K562 (cell line): ENCODE measurements around the gene HTR6. TPM values are rescaled to one million over a fixed set of nuclear protein-coding genes. Genes with fewer than 3 reads are reported as not detected.

ENCODE experiments used
- ATAC-seq: fragments of 200-7000 bp; cut with Tn5 transposase; 3 replicates; pipeline ENCODE4 v1.9.1; 2020; ENCODE audit warnings: moderate library complexity
- BruUV-seq: library from RNA; stranded (reverse); fragments of 400-500 nt; replicated peaks from 2 replicates; lab custom pipeline; 2021; lab: Mats Ljungman, UMichigan
- CTCF ChIA-PET: fragments of 300-600 bp; formaldehyde crosslinking; extraction: SDS; loops from one replicate; lab custom pipeline; 2021; ENCODE audit warnings: low intra/inter-chr PET ratio; lab: Yijun Ruan, JAX
- POLR2A ChIA-PET: fragments of 300-600, 350-650 bp; sonication (Branson Sonifier 250); formaldehyde crosslinking; extraction: SDS; loops from one replicate; lab custom pipeline; 2021; ENCODE audit warnings: antibody characterized with exemption, inconsistent platforms; lab: Yijun Ruan, JAX
- DNase-seq, 4 experiments: peaks; one replicate each; pipeline versions ENCODE4 v3.0.0 to v3.0.0-alpha.2; 2011 to 2018; ENCODE audit warnings: low spot score in 3 of 4, mixed read lengths in 3 of 4; ENCODE audit errors: extremely low read depth in 1 of 4
- FAIRE-seq: peaks from 2 replicates; lab custom pipeline; 2011; peaks lifted over from hg19 to GRCh38; lab: Jason Lieb, UNC
- H2AFZ ChIP-seq: 2 replicates; pipeline ENCODE4 v1.6.0; 2011; ENCODE audit warnings: low read depth, low read length, control low read depth, inconsistent platforms
- H3K27ac ChIP-seq: fragments of 200-600 bp; 3 replicates; pipeline ENCODE4 v1.8.0; 2011; ENCODE audit warnings: low read depth, mild to moderate bottlenecking, control low read depth, inconsistent platforms, low read length, moderate library complexity, mixed read lengths; ENCODE audit errors: extremely low read depth
- H3K27me3 ChIP-seq, 2 experiments: fragments of 300-600 bp in 1 of 2; 2 replicates in 1 of 2; 3 replicates in 1 of 2; pipeline versions ENCODE4 v1.6.0 to v1.8.0; 2011; ENCODE audit warnings: inconsistent platforms in 2 of 2, low read length in 2 of 2, mild to moderate bottlenecking in 1 of 2, mixed read lengths in 1 of 2, moderate library complexity in 1 of 2; ENCODE audit not compliant: control insufficient read depth in 2 of 2, insufficient read depth in 2 of 2
- H3K36me3 ChIP-seq: fragments of 300-600 bp; 3 replicates; pipeline ENCODE4 v1.8.0; 2011; ENCODE audit warnings: mild to moderate bottlenecking, low read length, inconsistent platforms; ENCODE audit not compliant: control insufficient read depth, insufficient read depth
- H3K4me1 ChIP-seq, 2 experiments: fragments of 200-600 bp in 1 of 2; replicated peaks in 1 of 2; 2 replicates in 1 of 2; 3 replicates in 1 of 2; pipeline versions ENCODE4 v1.5.1 to v1.8.0; 2011; ENCODE audit warnings: inconsistent platforms in 2 of 2, low read length in 2 of 2, mild to moderate bottlenecking in 1 of 2, mixed read lengths in 1 of 2, moderate library complexity in 1 of 2; ENCODE audit not compliant: control insufficient read depth in 2 of 2, insufficient read depth in 2 of 2
- H3K4me2 ChIP-seq: 2 replicates; pipeline ENCODE4 v1.6.1; 2011; ENCODE audit warnings: low read length, control low read depth, inconsistent platforms, mixed read lengths; ENCODE audit not compliant: insufficient read depth
- H3K4me3 ChIP-seq: fragments of 200-600 bp; sonication (generic), shearing (Covaris generic); 2 replicates; pipeline ENCODE4 v1.5.1; 2016; ENCODE audit warnings: control low read depth, inconsistent platforms
- H3K79me2 ChIP-seq: fragments of 200-600 bp; 3 replicates; pipeline ENCODE4 v1.8.0; 2011; ENCODE audit warnings: low read length, inconsistent platforms; ENCODE audit not compliant: control insufficient read depth, insufficient read depth
- H3K9ac ChIP-seq, 2 experiments: 2 replicates each; pipeline versions ENCODE4 v1.6.0 to v1.6.1; 2011; ENCODE audit warnings: low read depth in 2 of 2, low read length in 2 of 2, control low read depth in 1 of 2, inconsistent platforms in 1 of 2, mild to moderate bottlenecking in 1 of 2, mixed read lengths in 1 of 2; ENCODE audit not compliant: insufficient read depth in 1 of 2
- H3K9me1 ChIP-seq: one replicate; pipeline ENCODE4 v1.6.0; 2011; ENCODE audit warnings: inconsistent platforms, mild to moderate bottlenecking, low read length, moderate library complexity; ENCODE audit not compliant: control insufficient read depth, insufficient read depth
- H3K9me3 ChIP-seq: replicated peaks from 2 replicates; pipeline ENCODE4 v1.5.1; 2011; ENCODE audit warnings: low read depth, low read length, inconsistent platforms; ENCODE audit not compliant: control insufficient read depth, insufficient read depth
- H4K20me1 ChIP-seq: replicated peaks from 2 replicates; pipeline ENCODE4 v1.6.1; 2011; ENCODE audit warnings: low read length, inconsistent platforms, mixed read lengths; ENCODE audit not compliant: control insufficient read depth, insufficient read depth
- CHD1 ChIP-seq: fragments of 200-600 bp; sonication (generic); IDR thresholded peaks from one replicate; pipeline ENCODE4 v1.6.1; 2012; ENCODE audit warnings: mild to moderate bottlenecking, moderate library complexity, low read length, inconsistent platforms
- HIVEP1 ChIP-seq: fragments of 250-450 bp; sonication (Bioruptor Pico); IDR thresholded peaks from 2 replicates; pipeline ENCODE4 v1.4.0; 2020; ENCODE audit warnings: mild to moderate bottlenecking
- MAFG ChIP-seq: fragments of 450-650 bp; conservative IDR thresholded peaks from 2 replicates; pipeline ENCODE4 v1.6.1; 2016; ENCODE audit warnings: missing genetic modification characterization, missing compliant biosample characterization
- MEF2A ChIP-seq: IDR thresholded peaks from 2 replicates; pipeline ENCODE4 v1.6.1; 2011; ENCODE audit warnings: low read depth, mild to moderate bottlenecking, low read length, moderate library complexity; ENCODE audit not compliant: control insufficient read depth
- MTA3 ChIP-seq: fragments of 450-650 bp; formaldehyde crosslinking; IDR thresholded peaks from 2 replicates; pipeline ENCODE4 v1.6.1; 2017; ENCODE audit warnings: mild to moderate bottlenecking, borderline replicate concordance
- NCOA4 ChIP-seq: fragments of 450-650 bp; IDR thresholded peaks from 2 replicates; pipeline ENCODE4 v1.6.1; 2018; ENCODE audit warnings: mild to moderate bottlenecking; ENCODE audit not compliant: partially characterized antibody
- POLR3G ChIP-seq: IDR thresholded peaks from 2 replicates; pipeline ENCODE4 v1.6.1; 2011; ENCODE audit not compliant: insufficient read length, insufficient replicate concordance; ENCODE audit errors: extremely low read depth
- POU5F1 ChIP-seq: fragments of 150-350 bp; IDR thresholded peaks from 2 replicates; pipeline ENCODE4 v1.6.1; 2014; ENCODE audit warnings: borderline replicate concordance, low read length, low read depth, mild to moderate bottlenecking; ENCODE audit not compliant: partially characterized antibody
- RCOR1 ChIP-seq, 2 experiments: IDR thresholded peaks; 2 replicates each; pipeline ENCODE4 v1.6.1; 2012; ENCODE audit warnings: low read depth in 2 of 2, low read length in 2 of 2, borderline replicate concordance in 1 of 2, improper control_type of control experiment in 1 of 2
- SMARCA4 ChIP-seq: fragments of 450-650 bp; IDR thresholded peaks from 2 replicates; pipeline ENCODE4 v1.6.1; 2016
- SNRNP70 ChIP-seq: fragments of 200-400 bp; formaldehyde crosslinking; optimal IDR thresholded peaks from 2 replicates; pipeline ENCODE3; 2017; ENCODE audit warnings: low read depth, low read length
- SREBF1 ChIP-seq: fragments of 150-350 bp; IDR thresholded peaks from 2 replicates; pipeline ENCODE4 v1.6.1; 2014; ENCODE audit warnings: antibody characterized with exemption, low read depth, low read length, borderline replicate concordance
- TFE3 ChIP-seq: fragments of 450-650 bp; formaldehyde crosslinking; IDR thresholded peaks from 2 replicates; pipeline ENCODE4 v1.4.0; 2020; ENCODE audit warnings: mild to moderate bottlenecking, mixed read lengths
- U2AF2 ChIP-seq: fragments of 200-400 bp; formaldehyde crosslinking; optimal IDR thresholded peaks from 2 replicates; pipeline ENCODE3; 2017; ENCODE audit warnings: low read depth, mild to moderate bottlenecking, low read length
- USF1 ChIP-seq: sonication (generic); formaldehyde crosslinking; IDR thresholded peaks from 2 replicates; pipeline ENCODE4 v1.9.0; 2022; ENCODE audit warnings: mild to moderate bottlenecking, missing genetic modification reagents
- ZBTB2 ChIP-seq: fragments of 450-650 bp; IDR thresholded peaks from 2 replicates; pipeline ENCODE4 v1.6.1; 2016; ENCODE audit warnings: antibody characterized with exemption
- ZBTB8A ChIP-seq: fragments of 450-650 bp; IDR thresholded peaks from 2 replicates; pipeline ENCODE4 v1.6.1; 2018; ENCODE audit warnings: mild to moderate bottlenecking, moderate library complexity; ENCODE audit not compliant: partially characterized antibody
- ZNF282 ChIP-seq: sonication (generic); formaldehyde crosslinking; IDR thresholded peaks from 2 replicates; pipeline ENCODE4 v1.8.1; 2023; ENCODE audit warnings: missing genetic modification reagents
- ZNF75A ChIP-seq: fragments of 450-650 bp; formaldehyde crosslinking; IDR thresholded peaks from 2 replicates; pipeline ENCODE4 v1.4.0; 2020; ENCODE audit warnings: mild to moderate bottlenecking
- ZSCAN32 ChIP-seq: fragments of 450-650 bp; formaldehyde crosslinking; IDR thresholded peaks from 2 replicates; pipeline ENCODE4 v1.4.0; 2020; ENCODE audit warnings: mild to moderate bottlenecking, moderate library complexity
- WGBS: fragments of 100-300 bp; shearing (Covaris generic); methylation state at CpG from one replicate; pipeline ENCODE4 v1.1.6; 2016; ENCODE audit warnings: low coverage, mixed read lengths; ENCODE audit not compliant: insufficient coverage; ENCODE audit errors: missing lambda C conversion rate; 5-methylcytosine and 5-hydroxymethylcytosine counted together
- in situ Hi-C: fragments of 300-500 bp; cut with MboI; formaldehyde crosslinking; loops from 4 replicates; pipeline ENCODE4 v1.15.0; 2018; ENCODE audit warnings: inconsistent platforms, mixed read lengths
- intact Hi-C: fragments of 100-400 bp; cut with micrococcal nuclease; formaldehyde crosslinking; loops from 2 replicates; pipeline ENCODE4 v1.14.2; 2022
- polyA plus RNA-seq, 8 experiments: library from polyadenylated mRNA; depleted of rRNA in 4 of 8; stranded (reverse) in 5 of 8; unstranded in 3 of 8; fragments of >200 nt; fragmentation: Nextera tagmentation in 2 of 8; fragmentation: Illumina TruSeq in 1 of 8; extraction: Ambion mirVana in 2 of 8; extraction: Trizol in 1 of 8; gene quantifications; 2 replicates each; pipeline versions ENCODE4 v1.2.1 to v1.2.3, GENCODE V29; 2011 to 2014; ENCODE audit warnings: inconsistent platforms in 1 of 8, missing spikeins in 1 of 8
- total RNA-seq, 7 experiments: library from RNA; depleted of rRNA in 6 of 7; stranded (reverse); fragments of >200 nt in 6 of 7; fragmentation: Illumina TruSeq in 2 of 7; extraction: Trizol in 2 of 7; gene quantifications; 2 replicates each; pipeline versions ENCODE4 v1.2.1 to v1.2.3, GENCODE V29; 2011 to 2021; ENCODE audit warnings: low replicate concordance in 1 of 7

The HTR6 gene
- total and polyA plus RNA-seq, 9 of the 15 experiments (the other 6 are each of a cell fraction or from before 2014, with no cell fraction given): not detected

GRCh38 chr1:19625291-19625937 is 39.3 kb upstream of the HTR6 start:
- BruUV-seq: no TSS peak
- Histone ChIP-seq H3K4me1 (no peaks in the 10 kb centered on the region), H3K27me3 (no peaks in the 10 kb centered on the region), H3K9ac (no peak overlapping the region), H3K36me3 (peaks cover 83% of the 10 kb centered on the region), H3K79me2 (peaks cover 22% of the 10 kb centered on the region), H3K9me1 (no peaks in the 10 kb centered on the region), H4K20me1 (no peaks in the 10 kb centered on the region), H3K9me3 (no peaks in the 10 kb centered on the region), H3K4me2 (no peak overlapping the region), H3K4me3 (no peak overlapping the region), H2AFZ (no peak overlapping the region)
- ChIA-PET POLR2A (interaction anchor here (0.6 kb wide), 1 partner anchor 26 kb away, joined by 3 read pairs; no protein-coding TSS in a partner anchor), CTCF (no interaction called here)
- WGBS: 96% methylated on average over 8 of the region's 8 CpGs
- in situ Hi-C loops: no loop called here
- ATAC-seq (no peak), FAIRE-seq (no peak), DNase-seq (no peak)
- intact Hi-C loops: no loop called here
- TF ChIP-seq SNRNP70 (no peak), USF1 (CRISPR knock-in tag) (no peak), ZBTB8A (no peak), NCOA4 (no peak), MEF2A (no peak), MAFG (tag) (no peak), RCOR1 (IDR thresholded peaks at IDR 0.05; ENCODE audit: borderline replicate concordance in 1 of 2, low read depth in 2 of 2, low read length in 2 of 2) (no peak), TFE3 (CRISPR knock-in tag) (no peak), POLR3G (no peak), SREBF1 (no peak), ZNF75A (CRISPR knock-in tag) (no peak), SMARCA4 (no peak), POU5F1 (no peak), ZNF282 (CRISPR knock-in tag) (no peak), ZBTB2 (no peak), ZSCAN32 (CRISPR knock-in tag) (no peak), CHD1 (no peak), U2AF2 (no peak), MTA3 (no peak), HIVEP1 (CRISPR knock-in tag) (no peak)
- TF ChIP-seq, all 486 proteins: peak for 0
- H3K27ac ChIP-seq: no peak overlapping the region
